ENCODE results near the gene PAN3. TPM values are rescaled to one million over a fixed set of nuclear protein-coding genes. Genes with fewer than 3 reads are reported as not detected.
A peak's percentile ranks its signal among the peaks of the same experiment; 100 is the strongest.
"Not testable (repeated sequence)": the region's sequence is repeated elsewhere in the genome, so short reads cannot be mapped to it uniquely, and the experiment has no call there.

The PAN3 gene
- polyA plus RNA-seq, 1 experiment: 10.7 TPM

DNA sequence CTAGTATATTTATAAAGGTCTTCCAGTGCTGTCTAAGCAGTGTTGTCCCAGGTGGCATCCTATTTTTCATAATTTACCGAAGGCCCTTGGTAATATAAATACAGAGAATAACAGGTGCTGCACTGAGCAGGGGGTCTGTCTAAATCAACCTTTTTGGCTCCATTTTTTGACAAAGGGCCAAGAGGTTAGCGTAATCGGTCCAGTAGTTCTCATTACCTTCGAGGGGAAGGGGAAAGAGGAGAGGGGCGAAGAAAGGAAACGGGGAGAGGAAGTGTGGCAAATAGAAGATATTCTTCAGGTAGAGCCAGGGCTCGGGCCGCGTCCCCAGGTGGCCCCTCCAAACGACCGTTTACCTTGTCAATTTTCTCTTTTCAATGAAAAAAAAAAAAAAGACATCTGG, 749 bp upstream of the PAN3 start:
- Histone ChIP-seq H3K36me3 (ENCODE audit: control insufficient read depth, insufficient read depth, low read length) (no peaks in the 10 kb centered on the region), H3K4me3 (ENCODE audit: low read depth, low read length) (peak overlapping the region; percentile 88), H3K27me3 (ENCODE audit: control insufficient read depth, insufficient read depth, low read length) (no peaks in the 10 kb centered on the region)
- DNase-seq (ENCODE audit: low read depth): no peak
- ChIA-PET POLR2A (interaction anchor here (0.7 to 0.8 kb wide), 2 partner anchors 13 to 1627 kb away, joined by 3 read pairs; no protein-coding TSS in a partner anchor), CTCF (interaction anchor here (0.6 kb wide), 1 partner anchor 24 kb away, joined by 4 read pairs; no protein-coding TSS in a partner anchor)
- TF ChIP-seq, protein P1, sequence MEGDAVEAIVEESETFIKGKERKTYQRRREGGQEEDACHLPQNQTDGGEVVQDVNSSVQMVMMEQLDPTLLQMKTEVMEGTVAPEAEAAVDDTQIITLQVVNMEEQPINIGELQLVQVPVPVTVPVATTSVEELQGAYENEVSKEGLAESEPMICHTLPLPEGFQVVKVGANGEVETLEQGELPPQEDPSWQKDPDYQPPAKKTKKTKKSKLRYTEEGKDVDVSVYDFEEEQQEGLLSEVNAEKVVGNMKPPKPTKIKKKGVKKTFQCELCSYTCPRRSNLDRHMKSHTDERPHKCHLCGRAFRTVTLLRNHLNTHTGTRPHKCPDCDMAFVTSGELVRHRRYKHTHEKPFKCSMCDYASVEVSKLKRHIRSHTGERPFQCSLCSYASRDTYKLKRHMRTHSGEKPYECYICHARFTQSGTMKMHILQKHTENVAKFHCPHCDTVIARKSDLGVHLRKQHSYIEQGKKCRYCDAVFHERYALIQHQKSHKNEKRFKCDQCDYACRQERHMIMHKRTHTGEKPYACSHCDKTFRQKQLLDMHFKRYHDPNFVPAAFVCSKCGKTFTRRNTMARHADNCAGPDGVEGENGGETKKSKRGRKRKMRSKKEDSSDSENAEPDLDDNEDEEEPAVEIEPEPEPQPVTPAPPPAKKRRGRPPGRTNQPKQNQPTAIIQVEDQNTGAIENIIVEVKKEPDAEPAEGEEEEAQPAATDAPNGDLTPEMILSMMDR (IDR thresholded peaks at IDR 0.05; ENCODE audit: insufficient read depth, low read depth, low read length): no peak

DNA sequence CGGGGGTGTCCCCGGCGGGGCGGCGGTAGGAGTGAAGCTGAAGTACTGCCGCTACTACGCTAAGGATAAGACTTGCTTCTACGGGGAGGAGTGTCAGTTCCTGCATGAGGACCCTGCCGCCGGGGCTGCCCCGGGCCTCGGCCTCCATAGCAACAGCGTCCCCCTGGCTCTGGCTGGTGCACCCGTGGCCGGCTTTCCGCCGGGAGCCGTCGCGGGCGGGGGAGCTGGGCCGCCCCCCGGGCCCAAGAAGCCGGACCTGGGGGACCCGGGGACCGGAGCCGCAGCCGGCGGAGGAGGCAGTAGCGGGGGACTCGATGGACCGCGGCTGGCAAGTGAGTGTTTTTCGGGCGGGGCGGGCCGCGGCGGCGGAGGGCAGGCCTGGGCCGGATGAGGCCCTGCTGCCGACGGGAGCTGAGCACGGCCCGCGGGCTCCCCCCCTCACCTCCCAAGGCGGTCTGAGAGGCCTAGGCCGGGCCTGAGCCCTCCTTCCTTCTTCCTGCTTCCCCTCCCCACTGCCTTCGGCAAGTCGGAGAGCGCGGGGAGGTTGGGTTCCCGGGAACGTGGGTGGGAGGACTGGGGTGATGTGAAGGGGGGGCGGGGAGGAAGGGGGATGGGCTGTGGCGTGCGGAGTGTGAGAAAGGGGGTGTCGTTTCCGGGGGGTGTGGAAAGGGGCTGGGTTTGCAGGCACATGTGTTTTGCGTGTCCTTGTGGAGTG, 568 bp downstream of the PAN3 start:
- H3K36me3 ChIP-seq (ENCODE audit: control insufficient read depth, insufficient read depth, low read length): no peaks in the 10 kb centered on the region
- POLR2A ChIA-PET: no interaction called here
- peak; percentile 37 for DNase-seq (ENCODE audit: low read depth)
- H3K4me3 ChIP-seq (ENCODE audit: low read depth, low read length): peak overlapping the region; percentile 88
- TF ChIP-seq, protein P1 (IDR thresholded peaks at IDR 0.05; ENCODE audit: insufficient read depth, low read depth, low read length): no peak
- CTCF ChIA-PET: no interaction called here
- H3K27me3 ChIP-seq (ENCODE audit: control insufficient read depth, insufficient read depth, low read length): no peaks in the 10 kb centered on the region

DNA sequence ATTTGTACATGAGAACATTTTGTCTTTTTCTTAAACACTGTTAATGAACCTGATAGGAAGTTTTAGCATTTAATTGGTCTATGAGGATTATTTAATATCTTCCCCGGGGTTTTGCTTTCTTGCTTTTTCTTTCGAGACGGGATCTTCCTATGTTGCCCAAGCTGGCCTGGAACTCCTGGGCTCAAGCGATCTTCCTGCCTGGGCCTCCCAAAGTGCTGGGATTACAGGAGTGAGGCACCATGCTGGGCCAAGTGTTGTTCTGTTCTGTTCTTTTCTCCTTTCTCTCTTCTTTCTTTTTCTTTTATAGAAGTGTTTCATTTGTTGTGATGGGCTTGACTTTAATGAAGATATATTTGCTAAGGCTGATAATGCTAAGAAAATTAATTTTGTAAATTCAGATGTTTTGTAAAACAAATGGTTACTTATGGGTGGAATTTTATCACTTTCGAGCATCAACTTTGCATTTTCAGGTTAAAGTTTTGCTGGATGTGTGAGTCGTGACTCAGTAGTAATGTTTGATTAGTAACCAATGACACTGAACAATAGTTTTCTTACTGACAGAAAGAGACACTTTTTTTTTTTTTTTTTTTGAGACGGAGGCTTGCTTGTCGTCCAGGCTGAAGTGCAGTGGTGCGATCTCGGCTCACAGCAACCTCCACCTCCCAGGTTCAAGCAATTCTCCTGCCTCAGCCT, 2.2 kb downstream of the PAN3 start:
- H3K36me3 ChIP-seq (ENCODE audit: control insufficient read depth, insufficient read depth, low read length): no peaks in the 10 kb centered on the region
- DNase-seq (ENCODE audit: low read depth): no peak
- TF ChIP-seq, protein P1 (IDR thresholded peaks at IDR 0.05; ENCODE audit: insufficient read depth, low read depth, low read length): no peak
- ChIA-PET CTCF (interaction anchor here (1.2 kb wide), 1 partner anchor 16 kb away, joined by 4 read pairs; no protein-coding TSS in a partner anchor), POLR2A (no interaction called here)
- peak overlapping the region; percentile 88 for H3K4me3 ChIP-seq (ENCODE audit: low read depth, low read length)
- no peaks in the 10 kb centered on the region for H3K27me3 ChIP-seq (ENCODE audit: control insufficient read depth, insufficient read depth, low read length)

DNA sequence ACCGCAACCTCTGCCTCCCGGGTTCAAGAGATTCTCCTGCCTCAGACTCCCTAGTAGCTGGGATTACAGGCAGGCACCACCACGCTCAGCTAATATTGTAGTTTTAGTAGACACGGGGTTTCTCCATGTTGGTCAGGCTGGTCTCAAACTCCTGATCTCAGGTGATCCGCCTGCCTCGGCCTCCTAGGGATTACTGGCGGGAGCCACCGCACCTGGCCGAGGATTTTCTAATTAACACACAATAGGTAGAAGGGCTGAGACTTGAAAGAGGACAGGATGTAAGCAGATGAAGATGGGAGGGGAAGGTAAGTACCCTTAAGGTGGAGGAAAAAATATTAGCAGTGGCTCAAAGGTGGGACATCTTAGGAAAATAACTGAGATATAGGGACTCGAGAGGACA, 3.2 kb downstream of the PAN3 start:
- H3K4me3 ChIP-seq (ENCODE audit: low read depth, low read length); H3K27me3 ChIP-seq (ENCODE audit: control insufficient read depth, insufficient read depth, low read length); DNase-seq (ENCODE audit: low read depth); H3K36me3 ChIP-seq (ENCODE audit: control insufficient read depth, insufficient read depth, low read length); CTCF ChIA-PET; POLR2A ChIA-PET: not testable (repeated sequence)

DNA sequence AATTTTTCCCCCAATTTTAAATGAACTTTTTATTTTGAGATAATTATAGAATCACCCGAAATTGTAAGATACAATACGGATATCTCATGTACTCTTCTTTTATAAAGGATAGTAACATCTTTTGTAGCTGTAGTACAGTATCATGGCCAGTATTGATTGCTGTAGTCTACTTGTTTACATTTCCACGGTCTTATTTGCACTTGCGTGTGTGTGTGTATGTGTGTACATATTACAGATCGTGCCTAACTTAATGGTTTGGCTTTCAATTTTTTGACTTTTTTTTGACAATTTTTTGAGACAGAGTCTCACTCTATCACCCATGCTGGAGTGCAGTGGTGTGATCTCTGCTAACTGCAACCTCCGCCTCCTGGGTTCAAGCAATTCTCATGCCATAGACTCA, 6.7 kb downstream of the PAN3 start:
- no peaks in the 10 kb centered on the region for H3K36me3 ChIP-seq (ENCODE audit: control insufficient read depth, insufficient read depth, low read length)
- DNase-seq (ENCODE audit: low read depth): no peak
- ChIA-PET POLR2A (no interaction called here), CTCF (no interaction called here)
- H3K27me3 ChIP-seq (ENCODE audit: control insufficient read depth, insufficient read depth, low read length): no peaks in the 10 kb centered on the region
- TF ChIP-seq, protein P1 (IDR thresholded peaks at IDR 0.05; ENCODE audit: insufficient read depth, low read depth, low read length): no peak
- H3K4me3 ChIP-seq (ENCODE audit: low read depth, low read length): no peak overlapping the region
